SU-DHL-6 (cell line): ENCODE data around the gene SYNJ1.

Source experiments
- H2AFZ ChIP-seq: fragments of 200-600 bp; sonication (generic); 2 replicates; pipeline ENCODE4 v1.6.1; 2014; ENCODE audit warnings: low read depth, mild to moderate bottlenecking, moderate library complexity, mixed read lengths, antibody characterized with exemption, low read length; ENCODE audit not compliant: severe bottlenecking
- H3F3A ChIP-seq: fragments of 200-600 bp; shearing (Covaris generic); 2 replicates; pipeline ENCODE4 v1.6.0; 2016; ENCODE audit warnings: antibody characterized with exemption, mild to moderate bottlenecking; ENCODE audit not compliant: insufficient read depth
- H3K27ac ChIP-seq: fragments of 200-600 bp; sonication (generic); 2 replicates; pipeline ENCODE4 v1.5.1; 2016; ENCODE audit warnings: low read depth, mild to moderate bottlenecking, low read length, moderate library complexity, mixed read lengths
- H3K27me3 ChIP-seq: fragments of 200-600 bp; sonication (generic), shearing (Covaris generic); 2 replicates; pipeline ENCODE4 v1.6.0; 2014; ENCODE audit warnings: mild to moderate bottlenecking, low read length
- H3K36me3 ChIP-seq: fragments of 200-600 bp; sonication (generic); 2 replicates; pipeline ENCODE4 v1.6.1; 2014; ENCODE audit warnings: mild to moderate bottlenecking, low read length, mixed read lengths
- H3K4me2 ChIP-seq: fragments of 300-600, 200-600 bp; shearing (Covaris generic), sonication (generic); 2 replicates; pipeline ENCODE4 v1.6.0; 2014; ENCODE audit warnings: low read length, low read depth, mild to moderate bottlenecking; ENCODE audit not compliant: poor library complexity, severe bottlenecking
- H3K4me3 ChIP-seq: fragments of 200-600 bp; sonication (generic); 2 replicates; pipeline ENCODE4 v1.5.1; 2014; ENCODE audit warnings: antibody characterized with exemption, low read length, mild to moderate bottlenecking, mixed read lengths; ENCODE audit not compliant: insufficient read depth, poor library complexity, severe bottlenecking
- H3K79me2 ChIP-seq: fragments of 200-600 bp; sonication (generic); 2 replicates; pipeline ENCODE4 v1.6.1; 2014; ENCODE audit warnings: mild to moderate bottlenecking, low read length, moderate library complexity; ENCODE audit not compliant: insufficient read depth
- H3K9ac ChIP-seq: fragments of 200-600 bp; sonication (generic); 2 replicates; pipeline ENCODE4 v1.7.0; 2014; ENCODE audit warnings: mild to moderate bottlenecking, low read length
- H3K9me2 ChIP-seq: fragments of 200-600 bp; sonication (generic); replicated peaks from 2 replicates; pipeline ENCODE4 v1.6.1; 2014; ENCODE audit warnings: low read length; ENCODE audit not compliant: insufficient read depth
- H3K9me3 ChIP-seq: fragments of 200-600 bp; sonication (generic); 2 replicates; pipeline ENCODE4 v1.6.1; 2014; ENCODE audit warnings: low read length, mixed read lengths; ENCODE audit not compliant: insufficient read depth
- H4K20me1 ChIP-seq: fragments of 200-600 bp; sonication (generic); 2 replicates; pipeline ENCODE4 v1.6.1; 2014; ENCODE audit warnings: low read depth, mild to moderate bottlenecking, antibody characterized with exemption, low read length, moderate library complexity, mixed read lengths
- CTCF ChIP-seq: fragments of 200-600 bp; sonication (generic); IDR thresholded peaks from one replicate; pipeline ENCODE4 v1.5.1; 2017; ENCODE audit warnings: antibody characterized with exemption, mild to moderate bottlenecking, low read length, moderate library complexity; ENCODE audit not compliant: insufficient read depth, poor library complexity, severe bottlenecking
- EZH2phosphoT487 ChIP-seq: fragments of 200-600 bp; sonication (generic), shearing (Covaris generic); conservative IDR thresholded peaks from 2 replicates; pipeline ENCODE4 v1.6.1; 2018; ENCODE audit warnings: mild to moderate bottlenecking, antibody characterized with exemption, low read length, moderate library complexity, mixed read lengths

SYNJ1 gene

GRCh38 chr21:32710987-32711386 lies 16.8 kb downstream of the SYNJ1 start:
- Histone ChIP-seq H3K4me2 (no peak overlapping the region), H3K4me3 (no peak overlapping the region)
- no peak for TF ChIP-seq CTCF
- TF ChIP-seq EZH2phosphoT487: no peak

GRCh38 chr21:32710069-32710784 lies 17.6 kb downstream of the SYNJ1 start:
- Histone ChIP-seq H3K9ac (no peak overlapping the region), H3F3A (peaks cover 11% of the 10 kb centered on the region; the same call in 1 of the 2 replicates), H3K9me2 (no peaks in the 10 kb centered on the region), H3K27ac (no peak overlapping the region), H3K9me3 (no peaks in the 10 kb centered on the region), H3K79me2 (no peaks in the 10 kb centered on the region), H2AFZ (no peak overlapping the region), H3K27me3 (no peaks in the 10 kb centered on the region), H3K4me2 (no peak overlapping the region), H3K4me3 (no peak overlapping the region), H4K20me1 (peaks cover 32% of the 10 kb centered on the region), H3K36me3 (no peaks in the 10 kb centered on the region)
- no peak for TF ChIP-seq CTCF
- no peak for TF ChIP-seq EZH2phosphoT487

More at GRCh38 chr21:32710987-32711386, 16.8 kb downstream of the SYNJ1 start:
- peaks cover 11% of the 10 kb centered on the region; the same call in 1 of the 2 replicates for H3F3A ChIP-seq
- H2AFZ ChIP-seq: no peak overlapping the region
- no peaks in the 10 kb centered on the region for H3K79me2 ChIP-seq
- H4K20me1 ChIP-seq: peaks cover 26% of the 10 kb centered on the region
- H3K27me3 ChIP-seq: no peaks in the 10 kb centered on the region
- H3K9me2 ChIP-seq: no peaks in the 10 kb centered on the region
- no peak overlapping the region for H3K27ac ChIP-seq
- H3K9me3 ChIP-seq: no peaks in the 10 kb centered on the region
- H3K36me3 ChIP-seq: no peaks in the 10 kb centered on the region
- H3K9ac ChIP-seq: no peak overlapping the region

GRCh38 chr21:32708069-32708468 lies 19.7 kb downstream of the SYNJ1 start:
- TF ChIP-seq CTCF (no peak), EZH2phosphoT487 (no peak)
- no peak overlapping the region for H2AFZ ChIP-seq
- H3K9me3 ChIP-seq: no peaks in the 10 kb centered on the region
- H3F3A ChIP-seq: peaks cover 11% of the 10 kb centered on the region; the same call in 1 of the 2 replicates
- H3K9me2 ChIP-seq: no peaks in the 10 kb centered on the region
- H3K27me3 ChIP-seq: no peaks in the 10 kb centered on the region
- H3K9ac ChIP-seq: no peak overlapping the region
- H4K20me1 ChIP-seq: peaks cover 34% of the 10 kb centered on the region
- no peak overlapping the region for H3K4me3 ChIP-seq
- H3K4me2 ChIP-seq: no peak overlapping the region
- H3K27ac ChIP-seq: no peak overlapping the region
- no peaks in the 10 kb centered on the region for H3K36me3 ChIP-seq
- no peaks in the 10 kb centered on the region for H3K79me2 ChIP-seq
